Fibroblast of the aortic adventitia (primary cell): Measurements from ENCODE around the gene CLIP1. TPM values are rescaled to one million over a fixed set of nuclear protein-coding genes. Genes with fewer than 3 reads are reported as not detected.

Source experiments
- DNase-seq: peaks from one replicate; pipeline ENCODE4 v3.0.0-alpha.2; 2010; ENCODE audit warnings: low read depth
- H3K4me3 ChIP-seq: 2 replicates; pipeline ENCODE4 v1.5.1; 2011; ENCODE audit warnings: low read depth, mild to moderate bottlenecking, control low read depth, low read length, moderate library complexity
- total RNA-seq: library from RNA; depleted of rRNA; stranded (reverse); fragments of >200 nt; gene quantifications from 2 replicates; pipeline ENCODE4 v1.2.3, GENCODE V29; 2012; ENCODE audit warnings: low replicate concordance
- TF ChIP-seq, protein P1 (sequence below): IDR thresholded peaks from 2 replicates; pipeline ENCODE4 v1.5.1; 2011; ENCODE audit warnings: mild to moderate bottlenecking, low read length, control low read depth, inconsistent platforms; ENCODE audit not compliant: insufficient read depth

The CLIP1 gene
- total RNA-seq, 1 donor: 80.3 TPM

- H3K4me3 ChIP-seq: no peak overlapping the region
- no peak for DNase-seq
- TF ChIP-seq, protein P1, sequence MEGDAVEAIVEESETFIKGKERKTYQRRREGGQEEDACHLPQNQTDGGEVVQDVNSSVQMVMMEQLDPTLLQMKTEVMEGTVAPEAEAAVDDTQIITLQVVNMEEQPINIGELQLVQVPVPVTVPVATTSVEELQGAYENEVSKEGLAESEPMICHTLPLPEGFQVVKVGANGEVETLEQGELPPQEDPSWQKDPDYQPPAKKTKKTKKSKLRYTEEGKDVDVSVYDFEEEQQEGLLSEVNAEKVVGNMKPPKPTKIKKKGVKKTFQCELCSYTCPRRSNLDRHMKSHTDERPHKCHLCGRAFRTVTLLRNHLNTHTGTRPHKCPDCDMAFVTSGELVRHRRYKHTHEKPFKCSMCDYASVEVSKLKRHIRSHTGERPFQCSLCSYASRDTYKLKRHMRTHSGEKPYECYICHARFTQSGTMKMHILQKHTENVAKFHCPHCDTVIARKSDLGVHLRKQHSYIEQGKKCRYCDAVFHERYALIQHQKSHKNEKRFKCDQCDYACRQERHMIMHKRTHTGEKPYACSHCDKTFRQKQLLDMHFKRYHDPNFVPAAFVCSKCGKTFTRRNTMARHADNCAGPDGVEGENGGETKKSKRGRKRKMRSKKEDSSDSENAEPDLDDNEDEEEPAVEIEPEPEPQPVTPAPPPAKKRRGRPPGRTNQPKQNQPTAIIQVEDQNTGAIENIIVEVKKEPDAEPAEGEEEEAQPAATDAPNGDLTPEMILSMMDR: no peak
These were observed 116.1 kb downstream of the CLIP1 start for GRCh38 chr12:122306407-122306806.

GRCh38 chr12:122304924-122305323 lies 117.5 kb downstream of the CLIP1 start:
- TF ChIP-seq, protein P1: no peak
- no peak for DNase-seq
- H3K4me3 ChIP-seq: no peak overlapping the region

DNA sequence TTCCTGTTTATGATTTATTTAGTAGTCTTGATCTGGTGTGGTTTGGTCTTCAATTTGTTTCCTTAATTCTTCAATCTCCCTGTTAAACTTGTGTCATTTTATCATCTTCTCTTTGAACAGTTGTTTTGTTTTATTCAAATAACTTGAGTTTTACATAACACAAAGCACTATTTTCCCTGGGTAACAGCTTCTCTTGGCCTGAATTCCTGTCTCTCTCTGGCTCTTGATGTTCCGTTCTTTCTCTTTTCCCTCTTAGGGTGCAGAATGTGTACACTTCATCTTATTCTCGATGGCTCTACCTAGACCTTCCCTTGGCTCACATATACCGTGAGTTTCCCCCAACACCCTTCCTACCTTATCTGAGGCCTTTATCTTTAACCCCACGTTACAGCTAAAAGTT lies 119.4 kb downstream of the CLIP1 start:
- H3K4me3 ChIP-seq: no peak overlapping the region
- DNase-seq: no peak
- TF ChIP-seq, protein P1: no peak

DNA sequence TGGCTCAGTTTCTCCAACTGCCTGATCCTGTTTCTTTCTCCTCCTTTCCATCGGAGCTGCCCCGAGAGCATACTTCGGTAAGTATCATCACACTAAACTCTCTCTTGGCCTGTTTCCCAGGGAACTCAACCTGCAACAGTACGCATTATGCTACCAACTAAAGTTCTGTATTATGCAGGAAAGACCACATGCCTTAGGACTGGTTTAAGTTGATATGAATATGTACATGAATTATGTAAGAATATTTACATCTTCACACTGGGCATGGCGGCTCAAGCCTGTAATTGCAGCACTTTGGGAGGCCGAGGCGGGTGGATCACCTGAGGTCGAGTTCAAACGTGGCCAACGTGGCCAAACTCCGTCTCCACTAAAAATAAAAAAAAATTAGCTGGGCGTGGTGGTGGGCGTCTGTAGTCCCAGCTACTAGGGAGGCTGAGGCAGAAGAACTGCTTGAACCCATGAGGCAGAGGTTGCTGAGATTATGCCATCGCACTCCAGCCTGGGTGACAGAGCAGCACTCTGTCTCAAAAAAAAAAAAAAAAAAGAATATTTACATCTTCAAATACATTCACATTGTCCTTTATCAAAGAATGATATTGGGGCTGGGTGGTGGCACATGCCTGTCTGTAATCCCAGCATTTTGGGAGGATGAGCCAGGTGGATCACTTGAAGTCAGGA lies 124.3 kb downstream of the CLIP1 start:
- TF ChIP-seq, protein P1: no peak
- no peak overlapping the region for H3K4me3 ChIP-seq
- DNase-seq: no peak

DNA sequence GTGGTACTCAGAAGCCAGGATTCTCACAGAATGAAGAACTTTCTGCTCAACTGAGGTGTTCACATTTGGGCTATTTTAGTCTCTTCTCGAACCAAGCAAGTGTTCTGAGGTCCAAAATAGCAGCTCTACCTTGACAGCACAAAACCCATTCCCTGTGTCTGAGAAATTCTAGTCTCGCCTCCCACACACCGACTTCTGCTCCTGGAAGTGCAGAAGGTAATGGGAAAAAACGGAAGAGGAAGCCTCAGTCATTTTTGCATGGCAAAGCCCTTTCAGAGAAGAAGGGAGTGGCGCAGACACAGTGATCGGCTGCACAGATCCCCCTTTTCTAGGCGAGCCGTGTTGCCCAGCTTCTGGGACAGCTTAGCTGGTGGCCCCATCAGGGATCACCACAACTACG lies 125.0 kb downstream of the CLIP1 start:
- TF ChIP-seq, protein P1: no peak
- no peak for DNase-seq
- H3K4me3 ChIP-seq: no peak overlapping the region

- no peak for DNase-seq
- TF ChIP-seq, protein P1: no peak
- H3K4me3 ChIP-seq: no peak overlapping the region
These were observed 126.6 kb downstream of the CLIP1 start for GRCh38 chr12:122295877-122296276.

DNA sequence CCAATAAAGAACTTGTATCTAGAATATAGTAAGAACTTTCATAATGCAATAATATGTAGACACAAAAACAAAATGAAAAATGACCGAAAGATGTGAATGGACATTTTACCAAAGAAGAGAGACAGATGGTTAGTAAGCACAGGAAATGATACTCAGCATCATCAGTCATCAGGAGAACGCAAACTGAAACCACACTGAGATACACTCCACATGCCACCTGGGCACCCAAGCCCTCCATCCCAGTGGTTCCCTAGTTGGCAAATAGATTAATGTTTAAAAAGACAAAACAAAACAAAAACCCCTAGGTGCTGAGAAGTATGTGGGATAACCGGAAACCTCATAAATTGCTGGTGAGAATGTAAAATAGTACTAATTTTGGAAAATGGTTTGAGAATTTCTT lies 129.4 kb downstream of the CLIP1 start:
- no peak for DNase-seq
- H3K4me3 ChIP-seq: no peak overlapping the region
- TF ChIP-seq, protein P1: no peak
